ENCODE results near the gene KIF2C. TPM values are rescaled to one million over a fixed set of nuclear protein-coding genes. Genes with fewer than 3 reads are reported as not detected.

Gene KIF2C
- total and polyA plus RNA-seq, 9 of the 15 experiments (the other 6 are each of a cell fraction or from before 2014, with no cell fraction given) = 84.9 to 226 (median 169) TPM

DNA sequence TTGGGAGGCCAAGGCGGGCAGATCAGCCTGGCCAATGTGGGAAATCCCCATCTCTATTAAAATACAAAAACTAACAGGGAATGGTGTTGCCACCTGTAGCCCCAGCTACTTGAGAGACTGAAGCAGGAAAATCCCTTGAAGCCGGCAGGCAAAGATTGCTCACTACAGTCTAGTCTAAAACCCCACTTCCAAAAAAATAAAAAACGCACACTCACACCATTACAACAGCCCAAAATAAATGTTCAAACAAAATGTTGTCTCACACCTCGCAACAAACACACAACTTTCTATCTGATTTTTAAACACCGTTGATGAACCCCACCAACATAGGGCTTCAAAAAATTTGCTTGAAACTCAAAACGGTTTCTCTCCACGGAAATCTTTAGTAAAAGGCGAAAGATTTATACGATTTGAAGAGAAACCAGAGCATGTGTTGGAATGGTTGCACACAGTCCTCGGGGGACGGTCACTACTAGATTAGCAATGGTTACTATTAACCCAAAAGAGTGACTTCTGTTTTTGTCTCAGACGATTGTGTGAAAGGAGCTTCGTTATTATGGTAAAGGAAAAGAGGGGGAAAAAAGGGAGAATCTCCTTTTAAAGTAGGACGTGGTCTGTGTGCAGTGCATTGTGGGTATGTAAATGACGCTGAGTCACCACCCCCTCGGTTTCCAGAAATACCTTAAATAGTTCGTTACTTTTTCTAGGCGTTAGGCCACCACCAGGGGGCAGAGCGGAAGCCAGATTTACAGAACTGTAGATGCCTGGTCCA lies 8.7 kb upstream of the KIF2C start, which contains the start of gene RNU5D-1 (continued):
- TF ChIP-seq, protein P1, sequence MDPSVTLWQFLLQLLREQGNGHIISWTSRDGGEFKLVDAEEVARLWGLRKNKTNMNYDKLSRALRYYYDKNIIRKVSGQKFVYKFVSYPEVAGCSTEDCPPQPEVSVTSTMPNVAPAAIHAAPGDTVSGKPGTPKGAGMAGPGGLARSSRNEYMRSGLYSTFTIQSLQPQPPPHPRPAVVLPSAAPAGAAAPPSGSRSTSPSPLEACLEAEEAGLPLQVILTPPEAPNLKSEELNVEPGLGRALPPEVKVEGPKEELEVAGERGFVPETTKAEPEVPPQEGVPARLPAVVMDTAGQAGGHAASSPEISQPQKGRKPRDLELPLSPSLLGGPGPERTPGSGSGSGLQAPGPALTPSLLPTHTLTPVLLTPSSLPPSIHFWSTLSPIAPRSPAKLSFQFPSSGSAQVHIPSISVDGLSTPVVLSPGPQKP (CRISPR knock-in tag; IDR thresholded peaks at IDR 0.05) = no peak
- TF ChIP-seq BRD9 (IDR thresholded peaks at IDR 0.05; ENCODE audit: low read depth, partially characterized antibody) (peak; percentile 92), SMARCB1 (IDR thresholded peaks at IDR 0.05; ENCODE audit: insufficient read length, low read depth) (no peak), ZNF586 (CRISPR knock-in tag; conservative IDR thresholded peaks at IDR 0.05) (peak; percentile 98), SNIP1 (IDR thresholded peaks at IDR 0.05; ENCODE audit: low read depth) (peak; percentile 55), BRD4 (IDR thresholded peaks at IDR 0.05) (peak; percentile 28; the same call in 1 of the 2 replicates)
- TF ChIP-seq, protein P2, sequence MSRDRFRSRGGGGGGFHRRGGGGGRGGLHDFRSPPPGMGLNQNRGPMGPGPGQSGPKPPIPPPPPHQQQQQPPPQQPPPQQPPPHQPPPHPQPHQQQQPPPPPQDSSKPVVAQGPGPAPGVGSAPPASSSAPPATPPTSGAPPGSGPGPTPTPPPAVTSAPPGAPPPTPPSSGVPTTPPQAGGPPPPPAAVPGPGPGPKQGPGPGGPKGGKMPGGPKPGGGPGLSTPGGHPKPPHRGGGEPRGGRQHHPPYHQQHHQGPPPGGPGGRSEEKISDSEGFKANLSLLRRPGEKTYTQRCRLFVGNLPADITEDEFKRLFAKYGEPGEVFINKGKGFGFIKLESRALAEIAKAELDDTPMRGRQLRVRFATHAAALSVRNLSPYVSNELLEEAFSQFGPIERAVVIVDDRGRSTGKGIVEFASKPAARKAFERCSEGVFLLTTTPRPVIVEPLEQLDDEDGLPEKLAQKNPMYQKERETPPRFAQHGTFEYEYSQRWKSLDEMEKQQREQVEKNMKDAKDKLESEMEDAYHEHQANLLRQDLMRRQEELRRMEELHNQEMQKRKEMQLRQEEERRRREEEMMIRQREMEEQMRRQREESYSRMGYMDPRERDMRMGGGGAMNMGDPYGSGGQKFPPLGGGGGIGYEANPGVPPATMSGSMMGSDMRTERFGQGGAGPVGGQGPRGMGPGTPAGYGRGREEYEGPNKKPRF (IDR thresholded peaks at IDR 0.05; ENCODE audit: low read depth, low read length) = peak; percentile 67
- TF ChIP-seq, protein P3, sequence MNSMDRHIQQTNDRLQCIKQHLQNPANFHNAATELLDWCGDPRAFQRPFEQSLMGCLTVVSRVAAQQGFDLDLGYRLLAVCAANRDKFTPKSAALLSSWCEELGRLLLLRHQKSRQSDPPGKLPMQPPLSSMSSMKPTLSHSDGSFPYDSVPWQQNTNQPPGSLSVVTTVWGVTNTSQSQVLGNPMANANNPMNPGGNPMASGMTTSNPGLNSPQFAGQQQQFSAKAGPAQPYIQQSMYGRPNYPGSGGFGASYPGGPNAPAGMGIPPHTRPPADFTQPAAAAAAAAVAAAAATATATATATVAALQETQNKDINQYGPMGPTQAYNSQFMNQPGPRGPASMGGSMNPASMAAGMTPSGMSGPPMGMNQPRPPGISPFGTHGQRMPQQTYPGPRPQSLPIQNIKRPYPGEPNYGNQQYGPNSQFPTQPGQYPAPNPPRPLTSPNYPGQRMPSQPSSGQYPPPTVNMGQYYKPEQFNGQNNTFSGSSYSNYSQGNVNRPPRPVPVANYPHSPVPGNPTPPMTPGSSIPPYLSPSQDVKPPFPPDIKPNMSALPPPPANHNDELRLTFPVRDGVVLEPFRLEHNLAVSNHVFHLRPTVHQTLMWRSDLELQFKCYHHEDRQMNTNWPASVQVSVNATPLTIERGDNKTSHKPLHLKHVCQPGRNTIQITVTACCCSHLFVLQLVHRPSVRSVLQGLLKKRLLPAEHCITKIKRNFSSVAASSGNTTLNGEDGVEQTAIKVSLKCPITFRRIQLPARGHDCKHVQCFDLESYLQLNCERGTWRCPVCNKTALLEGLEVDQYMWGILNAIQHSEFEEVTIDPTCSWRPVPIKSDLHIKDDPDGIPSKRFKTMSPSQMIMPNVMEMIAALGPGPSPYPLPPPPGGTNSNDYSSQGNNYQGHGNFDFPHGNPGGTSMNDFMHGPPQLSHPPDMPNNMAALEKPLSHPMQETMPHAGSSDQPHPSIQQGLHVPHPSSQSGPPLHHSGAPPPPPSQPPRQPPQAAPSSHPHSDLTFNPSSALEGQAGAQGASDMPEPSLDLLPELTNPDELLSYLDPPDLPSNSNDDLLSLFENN (IDR thresholded peaks at IDR 0.05; ENCODE audit: low read depth in 2 of 2, low read length in 2 of 2) = peak; percentile 34 to 100; a peak in 2 of 4 replicates
- TF ChIP-seq, protein P4, sequence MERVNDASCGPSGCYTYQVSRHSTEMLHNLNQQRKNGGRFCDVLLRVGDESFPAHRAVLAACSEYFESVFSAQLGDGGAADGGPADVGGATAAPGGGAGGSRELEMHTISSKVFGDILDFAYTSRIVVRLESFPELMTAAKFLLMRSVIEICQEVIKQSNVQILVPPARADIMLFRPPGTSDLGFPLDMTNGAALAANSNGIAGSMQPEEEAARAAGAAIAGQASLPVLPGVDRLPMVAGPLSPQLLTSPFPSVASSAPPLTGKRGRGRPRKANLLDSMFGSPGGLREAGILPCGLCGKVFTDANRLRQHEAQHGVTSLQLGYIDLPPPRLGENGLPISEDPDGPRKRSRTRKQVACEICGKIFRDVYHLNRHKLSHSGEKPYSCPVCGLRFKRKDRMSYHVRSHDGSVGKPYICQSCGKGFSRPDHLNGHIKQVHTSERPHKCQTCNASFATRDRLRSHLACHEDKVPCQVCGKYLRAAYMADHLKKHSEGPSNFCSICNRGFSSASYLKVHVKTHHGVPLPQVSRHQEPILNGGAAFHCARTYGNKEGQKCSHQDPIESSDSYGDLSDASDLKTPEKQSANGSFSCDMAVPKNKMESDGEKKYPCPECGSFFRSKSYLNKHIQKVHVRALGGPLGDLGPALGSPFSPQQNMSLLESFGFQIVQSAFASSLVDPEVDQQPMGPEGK (CRISPR knock-in tag; IDR thresholded peaks at IDR 0.05; ENCODE audit: borderline replicate concordance) = peak; percentile 98
- TF ChIP-seq, protein P5, sequence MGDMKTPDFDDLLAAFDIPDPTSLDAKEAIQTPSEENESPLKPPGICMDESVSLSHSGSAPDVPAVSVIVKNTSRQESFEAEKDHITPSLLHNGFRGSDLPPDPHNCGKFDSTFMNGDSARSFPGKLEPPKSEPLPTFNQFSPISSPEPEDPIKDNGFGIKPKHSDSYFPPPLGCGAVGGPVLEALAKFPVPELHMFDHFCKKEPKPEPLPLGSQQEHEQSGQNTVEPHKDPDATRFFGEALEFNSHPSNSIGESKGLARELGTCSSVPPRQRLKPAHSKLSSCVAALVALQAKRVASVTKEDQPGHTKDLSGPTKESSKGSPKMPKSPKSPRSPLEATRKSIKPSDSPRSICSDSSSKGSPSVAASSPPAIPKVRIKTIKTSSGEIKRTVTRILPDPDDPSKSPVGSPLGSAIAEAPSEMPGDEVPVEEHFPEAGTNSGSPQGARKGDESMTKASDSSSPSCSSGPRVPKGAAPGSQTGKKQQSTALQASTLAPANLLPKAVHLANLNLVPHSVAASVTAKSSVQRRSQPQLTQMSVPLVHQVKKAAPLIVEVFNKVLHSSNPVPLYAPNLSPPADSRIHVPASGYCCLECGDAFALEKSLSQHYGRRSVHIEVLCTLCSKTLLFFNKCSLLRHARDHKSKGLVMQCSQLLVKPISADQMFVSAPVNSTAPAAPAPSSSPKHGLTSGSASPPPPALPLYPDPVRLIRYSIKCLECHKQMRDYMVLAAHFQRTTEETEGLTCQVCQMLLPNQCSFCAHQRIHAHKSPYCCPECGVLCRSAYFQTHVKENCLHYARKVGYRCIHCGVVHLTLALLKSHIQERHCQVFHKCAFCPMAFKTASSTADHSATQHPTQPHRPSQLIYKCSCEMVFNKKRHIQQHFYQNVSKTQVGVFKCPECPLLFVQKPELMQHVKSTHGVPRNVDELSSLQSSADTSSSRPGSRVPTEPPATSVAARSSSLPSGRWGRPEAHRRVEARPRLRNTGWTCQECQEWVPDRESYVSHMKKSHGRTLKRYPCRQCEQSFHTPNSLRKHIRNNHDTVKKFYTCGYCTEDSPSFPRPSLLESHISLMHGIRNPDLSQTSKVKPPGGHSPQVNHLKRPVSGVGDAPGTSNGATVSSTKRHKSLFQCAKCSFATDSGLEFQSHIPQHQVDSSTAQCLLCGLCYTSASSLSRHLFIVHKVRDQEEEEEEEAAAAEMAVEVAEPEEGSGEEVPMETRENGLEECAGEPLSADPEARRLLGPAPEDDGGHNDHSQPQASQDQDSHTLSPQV (IDR thresholded peaks at IDR 0.05) = peak; percentile 89

Measured in K562 (cell line).